ENCODE data around the gene PEX14.

DNA sequence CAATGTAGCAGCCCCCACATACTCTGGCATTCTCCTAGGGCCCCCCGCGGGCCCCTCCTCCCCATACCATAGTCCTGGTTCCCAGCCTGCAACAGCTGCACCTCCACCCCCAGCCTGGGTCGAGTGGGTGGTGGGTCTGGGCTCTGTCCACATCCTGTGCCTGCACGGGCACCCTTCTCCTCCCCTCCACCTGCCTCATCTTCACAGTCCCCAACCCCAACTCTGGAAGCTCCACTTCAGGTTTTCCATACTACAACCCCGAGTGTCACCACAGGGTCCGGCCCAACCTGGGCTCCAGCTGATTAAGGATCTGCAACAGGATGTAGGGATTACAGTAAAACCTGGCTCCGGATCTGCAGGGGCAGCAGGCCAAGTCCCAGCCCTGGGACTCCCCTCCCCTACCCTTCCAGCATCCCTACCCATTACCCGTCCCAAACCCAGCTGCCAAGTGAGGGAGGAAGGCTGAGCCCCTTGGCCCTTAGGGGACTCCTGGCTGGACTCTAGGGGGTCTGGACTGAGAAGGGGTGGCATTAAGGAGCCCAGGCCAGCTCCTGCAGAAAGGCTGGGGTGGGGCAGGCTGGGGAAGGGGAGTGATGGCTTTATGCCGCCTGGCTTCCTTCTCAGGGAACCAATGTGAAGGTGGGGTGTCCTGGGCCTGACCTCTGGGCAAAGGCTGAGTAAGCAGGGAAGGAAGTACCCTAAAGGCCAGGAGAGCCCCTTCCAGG, 204.9 kb downstream of the PEX14 start:
- no peak for TF ChIP-seq EZH2 (IDR thresholded peaks at IDR 0.05; ENCODE audit: borderline replicate concordance)
- TF ChIP-seq, protein P1, sequence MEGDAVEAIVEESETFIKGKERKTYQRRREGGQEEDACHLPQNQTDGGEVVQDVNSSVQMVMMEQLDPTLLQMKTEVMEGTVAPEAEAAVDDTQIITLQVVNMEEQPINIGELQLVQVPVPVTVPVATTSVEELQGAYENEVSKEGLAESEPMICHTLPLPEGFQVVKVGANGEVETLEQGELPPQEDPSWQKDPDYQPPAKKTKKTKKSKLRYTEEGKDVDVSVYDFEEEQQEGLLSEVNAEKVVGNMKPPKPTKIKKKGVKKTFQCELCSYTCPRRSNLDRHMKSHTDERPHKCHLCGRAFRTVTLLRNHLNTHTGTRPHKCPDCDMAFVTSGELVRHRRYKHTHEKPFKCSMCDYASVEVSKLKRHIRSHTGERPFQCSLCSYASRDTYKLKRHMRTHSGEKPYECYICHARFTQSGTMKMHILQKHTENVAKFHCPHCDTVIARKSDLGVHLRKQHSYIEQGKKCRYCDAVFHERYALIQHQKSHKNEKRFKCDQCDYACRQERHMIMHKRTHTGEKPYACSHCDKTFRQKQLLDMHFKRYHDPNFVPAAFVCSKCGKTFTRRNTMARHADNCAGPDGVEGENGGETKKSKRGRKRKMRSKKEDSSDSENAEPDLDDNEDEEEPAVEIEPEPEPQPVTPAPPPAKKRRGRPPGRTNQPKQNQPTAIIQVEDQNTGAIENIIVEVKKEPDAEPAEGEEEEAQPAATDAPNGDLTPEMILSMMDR (IDR thresholded peaks at IDR 0.05; ENCODE audit: poor library complexity): no peak
- no peak for TF ChIP-seq EZH2phosphoT487 (IDR thresholded peaks at IDR 0.05; ENCODE audit: low read depth, severe bottlenecking, unreplicated experiment)

All from hepatocyte (in vitro differentiated cells).